Activated B cell treated with CpG ODN at 0.5 μM for 24 hours (primary cell): ENCODE data around the gene JPH3. TPM values are rescaled to one million over a fixed set of nuclear protein-coding genes. Genes with fewer than 3 reads are reported as not detected.

Source experiments
- ATAC-seq: fragments of 200-7000 bp; cut with Tn5 transposase; one replicate; pipeline ENCODE4 v1.10.0; 2021; ENCODE audit warnings: low read depth, mild to moderate bottlenecking, moderate library complexity
- CTCF ChIA-PET: fragments of 350-600 bp; sonication (Branson Sonifier 250); formaldehyde crosslinking; loops from one replicate; lab custom pipeline; 2021; ENCODE audit warnings: antibody characterized with exemption; lab: Charles Lee
- POLR2A ChIA-PET: fragments of 350-600 bp; sonication (Branson Sonifier 250); formaldehyde crosslinking; loops from one replicate; lab custom pipeline; 2021; ENCODE audit warnings: antibody characterized with exemption; lab: Charles Lee
- DNase-seq: peaks from one replicate; pipeline ENCODE4 v3.0.0; 2022
- H3K27ac Mint-ChIP-seq: one replicate; pipeline ENCODE4 v1.8.0; 2020; ENCODE audit warnings: mixed read lengths
- H3K27me3 Mint-ChIP-seq: one replicate; pipeline ENCODE4 v1.8.0; 2021; ENCODE audit warnings: mixed read lengths
- H3K36me3 Mint-ChIP-seq: one replicate; pipeline ENCODE4 v1.8.0; 2021; ENCODE audit warnings: low read depth, mixed read lengths
- H3K4me1 Mint-ChIP-seq: one replicate; pipeline ENCODE4 v1.8.0; 2021; ENCODE audit warnings: mixed read lengths
- H3K4me3 Mint-ChIP-seq: one replicate; pipeline ENCODE4 v1.8.0; 2020; ENCODE audit warnings: mild to moderate bottlenecking, mixed read lengths
- H3K9me3 Mint-ChIP-seq: one replicate; pipeline ENCODE4 v1.8.0; 2020; ENCODE audit warnings: mixed read lengths
- intact Hi-C: fragments of 100-400 bp; cut with micrococcal nuclease; formaldehyde crosslinking; loops from one replicate; pipeline ENCODE4 v1.15.1; 2024
- total RNA-seq: library from RNA; stranded (reverse); gene quantifications from 2 replicates; pipeline ENCODE4 v1.2.3, GENCODE V29; 2022
- TF ChIP-seq, protein P1 (sequence below): fragments of 200-600 bp; IDR thresholded peaks from one replicate; pipeline ENCODE4 v1.8.0; 2022; ENCODE audit warnings: antibody characterized with exemption, mild to moderate bottlenecking

Gene JPH3
- total RNA-seq, 1 donor from 2014 or later, result not detected

DNA sequence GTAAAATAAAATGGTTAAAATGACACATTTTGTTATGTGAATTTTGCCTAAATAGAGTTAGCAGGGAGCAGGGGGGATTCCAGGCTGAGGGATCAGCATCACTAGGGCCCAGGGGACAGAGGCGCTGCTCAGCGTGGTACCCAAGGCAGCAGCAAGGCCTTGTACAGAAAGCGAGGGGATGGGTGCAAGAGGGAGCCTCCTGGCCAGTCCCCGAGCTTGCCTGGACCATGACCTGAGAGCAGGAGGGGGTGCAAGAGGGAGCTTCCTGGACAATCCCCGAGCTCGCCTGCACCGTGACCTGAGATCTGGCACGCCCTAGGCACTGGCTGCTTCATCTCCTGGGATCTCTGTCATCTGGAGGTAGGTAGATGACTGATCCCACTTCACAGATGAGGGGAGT lies 17.3 kb upstream of the JPH3 start:
- intact Hi-C loops, result no loop called here
- ATAC-seq (no peak), DNase-seq (no peak)
- H3K27me3 Mint-ChIP-seq, result peaks cover 35% of the 10 kb centered on the region
- no peak overlapping the region for H3K27ac Mint-ChIP-seq
- CTCF ChIA-PET, result no interaction called here
- H3K9me3 Mint-ChIP-seq, result no peaks in the 10 kb centered on the region
- no peaks in the 10 kb centered on the region for H3K36me3 Mint-ChIP-seq
- TF ChIP-seq, protein P1, sequence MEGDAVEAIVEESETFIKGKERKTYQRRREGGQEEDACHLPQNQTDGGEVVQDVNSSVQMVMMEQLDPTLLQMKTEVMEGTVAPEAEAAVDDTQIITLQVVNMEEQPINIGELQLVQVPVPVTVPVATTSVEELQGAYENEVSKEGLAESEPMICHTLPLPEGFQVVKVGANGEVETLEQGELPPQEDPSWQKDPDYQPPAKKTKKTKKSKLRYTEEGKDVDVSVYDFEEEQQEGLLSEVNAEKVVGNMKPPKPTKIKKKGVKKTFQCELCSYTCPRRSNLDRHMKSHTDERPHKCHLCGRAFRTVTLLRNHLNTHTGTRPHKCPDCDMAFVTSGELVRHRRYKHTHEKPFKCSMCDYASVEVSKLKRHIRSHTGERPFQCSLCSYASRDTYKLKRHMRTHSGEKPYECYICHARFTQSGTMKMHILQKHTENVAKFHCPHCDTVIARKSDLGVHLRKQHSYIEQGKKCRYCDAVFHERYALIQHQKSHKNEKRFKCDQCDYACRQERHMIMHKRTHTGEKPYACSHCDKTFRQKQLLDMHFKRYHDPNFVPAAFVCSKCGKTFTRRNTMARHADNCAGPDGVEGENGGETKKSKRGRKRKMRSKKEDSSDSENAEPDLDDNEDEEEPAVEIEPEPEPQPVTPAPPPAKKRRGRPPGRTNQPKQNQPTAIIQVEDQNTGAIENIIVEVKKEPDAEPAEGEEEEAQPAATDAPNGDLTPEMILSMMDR, result no peak
- no peak overlapping the region for H3K4me3 Mint-ChIP-seq
- POLR2A ChIA-PET, result no interaction called here
- peaks cover 3% of the 10 kb centered on the region for H3K4me1 Mint-ChIP-seq

- Mint-ChIP-seq H3K4me3 (no peak overlapping the region), H3K27ac (no peak overlapping the region), H3K9me3 (no peaks in the 10 kb centered on the region), H3K4me1 (peaks cover 3% of the 10 kb centered on the region), H3K27me3 (peaks cover 34% of the 10 kb centered on the region), H3K36me3 (no peaks in the 10 kb centered on the region)
- DNase-seq, result no peak
- intact Hi-C loops, result no loop called here
- POLR2A ChIA-PET, result no interaction called here
- CTCF ChIA-PET, result no interaction called here
- no peak for ATAC-seq
- TF ChIP-seq, protein P1, result no peak
Measured at GRCh38 chr16:87585442-87586200, 16.7 kb upstream of the JPH3 start.

DNA sequence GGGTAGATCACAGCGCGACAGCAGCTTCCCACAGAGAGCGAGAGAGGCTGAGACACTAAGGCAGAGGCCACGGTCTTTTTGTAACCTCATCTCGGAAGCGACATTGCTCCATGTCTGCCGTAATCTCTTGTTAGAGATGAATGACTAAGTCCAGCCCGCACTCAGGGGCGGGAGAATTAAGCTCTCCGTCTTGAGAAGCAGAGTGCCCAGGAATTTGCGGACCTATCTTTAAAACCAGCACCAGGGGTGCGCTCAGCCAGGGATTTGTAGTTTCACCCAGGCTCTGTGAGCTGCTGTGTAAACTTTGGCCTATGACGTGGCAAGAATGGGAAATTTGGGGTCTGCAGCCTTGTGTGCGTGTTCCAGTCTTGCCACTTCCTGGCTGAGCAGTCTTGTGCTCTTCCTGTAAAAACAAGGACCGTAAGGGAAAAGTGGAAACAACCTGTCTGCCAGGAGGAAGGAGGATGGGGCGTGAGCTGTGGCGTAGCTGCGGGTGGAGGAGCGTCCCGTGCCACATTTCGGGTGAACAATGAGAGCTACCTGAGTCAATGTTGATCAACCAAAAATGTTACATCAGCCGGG lies 16.0 kb upstream of the JPH3 start:
- POLR2A ChIA-PET, result no interaction called here
- TF ChIP-seq, protein P1, result no peak
- ATAC-seq (no peak), DNase-seq (no peak)
- H3K4me3 Mint-ChIP-seq, result no peak overlapping the region
- H3K9me3 Mint-ChIP-seq, result no peaks in the 10 kb centered on the region
- no peak overlapping the region for H3K27ac Mint-ChIP-seq
- H3K36me3 Mint-ChIP-seq, result no peaks in the 10 kb centered on the region
- peaks cover 32% of the 10 kb centered on the region for H3K27me3 Mint-ChIP-seq
- CTCF ChIA-PET, result no interaction called here
- peaks cover 3% of the 10 kb centered on the region for H3K4me1 Mint-ChIP-seq
- intact Hi-C loops, result no loop called here

GRCh38 chr16:87587636-87588035 lies 14.7 kb upstream of the JPH3 start:
- CTCF ChIA-PET, result no interaction called here
- TF ChIP-seq, protein P1, result no peak
- ATAC-seq, result no peak
- DNase-seq, result no peak
- Mint-ChIP-seq H3K4me3 (no peak overlapping the region), H3K36me3 (no peaks in the 10 kb centered on the region), H3K9me3 (no peaks in the 10 kb centered on the region), H3K27me3 (peaks cover 28% of the 10 kb centered on the region), H3K27ac (no peak overlapping the region), H3K4me1 (peaks cover 3% of the 10 kb centered on the region)
- intact Hi-C loops, result loop anchor here (1.0 kb wide), 2 partner anchors 48 to 182 kb away; no protein-coding TSS in a partner anchor
- POLR2A ChIA-PET, result no interaction called here

DNA sequence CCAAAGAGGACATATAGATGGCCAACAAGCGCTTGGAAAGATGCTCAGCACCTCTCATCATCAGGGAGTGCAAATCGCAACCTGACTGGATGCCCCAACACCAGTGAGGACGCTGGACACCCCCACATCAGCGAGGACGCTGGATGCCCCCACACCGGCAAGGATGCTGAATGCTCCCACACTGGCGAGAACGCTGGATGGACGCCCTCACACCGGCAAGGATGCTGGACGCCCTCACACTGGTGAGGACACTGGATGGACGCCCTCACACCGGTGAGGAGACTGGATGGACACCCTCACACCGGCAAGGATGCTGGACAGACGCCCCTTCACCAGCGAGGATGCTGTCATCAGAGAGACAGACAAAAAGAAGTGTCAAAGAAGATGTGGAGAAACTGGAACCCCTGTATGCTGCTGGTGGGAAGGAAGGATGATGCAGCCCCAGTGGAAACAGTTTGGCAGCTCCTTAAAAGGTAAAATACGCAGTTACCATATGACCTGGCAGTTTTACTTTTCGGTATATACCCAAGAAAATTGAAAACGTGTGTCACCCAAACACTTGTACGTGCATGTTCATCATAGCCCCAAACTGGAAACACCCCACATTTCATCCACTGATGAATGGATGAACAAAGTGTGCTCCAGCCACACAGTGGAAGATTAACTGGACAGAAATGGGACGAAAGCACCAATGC lies 10.1 kb upstream of the JPH3 start:
- intact Hi-C loops, result no loop called here
- ATAC-seq (no peak), DNase-seq (no peak)
- Mint-ChIP-seq H3K9me3 (no peaks in the 10 kb centered on the region), H3K27me3 (peaks cover 18% of the 10 kb centered on the region), H3K4me1 (peaks cover 3% of the 10 kb centered on the region), H3K4me3 (no peak overlapping the region), H3K36me3 (no peaks in the 10 kb centered on the region), H3K27ac (no peak overlapping the region)
- POLR2A ChIA-PET, result no interaction called here
- TF ChIP-seq, protein P1, result no peak
- CTCF ChIA-PET, result no interaction called here
